Measurements from ENCODE around the gene SLC25A41. TPM values are rescaled to one million over a fixed set of nuclear protein-coding genes. Genes with fewer than 3 reads are reported as not detected.

Gene SLC25A41
- 0.46 TPM in 1 of 2 replicates, not detected in the other for total RNA-seq (ENCODE audit: low replicate concordance)

DNA sequence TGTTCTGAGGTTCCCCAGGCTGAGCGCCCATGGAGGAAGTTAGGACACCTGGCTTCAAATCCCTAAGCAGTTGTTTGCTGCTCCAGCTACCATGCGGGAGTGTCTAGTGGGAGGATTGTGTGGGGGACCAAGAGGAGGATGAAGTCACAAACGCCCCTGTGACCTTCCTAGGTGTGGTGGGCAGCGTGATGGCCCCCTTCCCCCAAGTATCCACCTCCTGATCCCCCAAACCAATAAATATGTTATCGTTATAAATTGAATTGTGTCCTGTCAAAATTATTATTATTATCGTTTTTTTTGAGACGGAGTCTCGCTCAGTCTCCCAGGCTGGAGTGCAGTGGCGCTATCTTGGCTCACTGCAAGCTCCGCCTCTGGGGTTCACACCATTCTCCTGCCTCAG is at the start of gene SLC25A41:
Gene SLC25A41 (minus strand): TSS at position 101 of the 400 bp plus-strand sequence. CDS start 70 bp downstream, at position 31.
- TF ChIP-seq EZH2phosphoT487 (IDR thresholded peaks at IDR 0.05), result no peak
- peaks cover 7% of the 10 kb centered on the region for H3K27me3 Mint-ChIP-seq (ENCODE audit: insufficient read depth, low read depth)
- H3K4me3 Mint-ChIP-seq, result no peak within 1 kb of the TSS

DNA sequence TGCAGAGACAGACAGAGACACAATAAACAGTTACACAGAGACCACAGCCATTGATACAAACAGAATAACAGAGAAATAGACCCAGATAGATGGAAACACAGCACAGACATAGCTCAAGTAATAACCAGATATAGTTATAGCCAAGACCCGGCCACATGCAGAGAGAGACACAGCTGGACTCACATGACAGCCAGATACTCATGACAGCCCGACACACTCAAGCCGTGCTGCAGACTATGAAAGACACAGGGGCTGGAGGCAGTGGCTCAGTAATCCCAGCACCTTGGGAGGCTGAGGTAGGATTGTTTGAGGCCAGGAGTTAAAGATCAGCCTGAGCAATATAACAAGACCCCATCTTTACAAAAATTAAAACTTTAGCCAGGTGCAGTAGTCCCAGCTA is 49.7 kb upstream of the SLC25A41 start:
- DNase-seq (ENCODE audit: low spot score), result no peak
- H3K9ac ChIP-seq, result no peak overlapping the region
- no peak overlapping the region for H2AFZ ChIP-seq (replicated peaks)
- H3K79me2 ChIP-seq (ENCODE audit: low read depth), result no peaks in the 10 kb centered on the region
- TF ChIP-seq EZH2phosphoT487 (IDR thresholded peaks at IDR 0.05), result no peak
- TF ChIP-seq, protein P1, sequence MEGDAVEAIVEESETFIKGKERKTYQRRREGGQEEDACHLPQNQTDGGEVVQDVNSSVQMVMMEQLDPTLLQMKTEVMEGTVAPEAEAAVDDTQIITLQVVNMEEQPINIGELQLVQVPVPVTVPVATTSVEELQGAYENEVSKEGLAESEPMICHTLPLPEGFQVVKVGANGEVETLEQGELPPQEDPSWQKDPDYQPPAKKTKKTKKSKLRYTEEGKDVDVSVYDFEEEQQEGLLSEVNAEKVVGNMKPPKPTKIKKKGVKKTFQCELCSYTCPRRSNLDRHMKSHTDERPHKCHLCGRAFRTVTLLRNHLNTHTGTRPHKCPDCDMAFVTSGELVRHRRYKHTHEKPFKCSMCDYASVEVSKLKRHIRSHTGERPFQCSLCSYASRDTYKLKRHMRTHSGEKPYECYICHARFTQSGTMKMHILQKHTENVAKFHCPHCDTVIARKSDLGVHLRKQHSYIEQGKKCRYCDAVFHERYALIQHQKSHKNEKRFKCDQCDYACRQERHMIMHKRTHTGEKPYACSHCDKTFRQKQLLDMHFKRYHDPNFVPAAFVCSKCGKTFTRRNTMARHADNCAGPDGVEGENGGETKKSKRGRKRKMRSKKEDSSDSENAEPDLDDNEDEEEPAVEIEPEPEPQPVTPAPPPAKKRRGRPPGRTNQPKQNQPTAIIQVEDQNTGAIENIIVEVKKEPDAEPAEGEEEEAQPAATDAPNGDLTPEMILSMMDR (IDR thresholded peaks at IDR 0.05), result no peak
- no peak for TF ChIP-seq EZH2 (IDR thresholded peaks at IDR 0.05)
- H3K27ac ChIP-seq, result no peak overlapping the region
- no peaks in the 10 kb centered on the region for H3K36me3 ChIP-seq
- no peaks in the 10 kb centered on the region for H3K36me3 Mint-ChIP-seq
- H3K27ac Mint-ChIP-seq, result peak overlapping the region; percentile 14
- H3K4me3 Mint-ChIP-seq, result no peak overlapping the region
- no peak overlapping the region for H3K4me3 ChIP-seq
- H3K27me3 ChIP-seq, result no peaks in the 10 kb centered on the region
- no peaks in the 10 kb centered on the region for H3K9me3 Mint-ChIP-seq
- no peak overlapping the region for H3K4me2 ChIP-seq
- peaks cover 2% of the 10 kb centered on the region for H3K4me1 ChIP-seq
- no peaks in the 10 kb centered on the region for H3K9me3 ChIP-seq (ENCODE audit: low read depth)
- no peaks in the 10 kb centered on the region for H4K20me1 ChIP-seq (ENCODE audit: low read depth)
- H3F3A ChIP-seq (ENCODE audit: low read depth), result no peaks in the 10 kb centered on the region
- peaks cover 16% of the 10 kb centered on the region for H3K27me3 Mint-ChIP-seq (ENCODE audit: insufficient read depth, low read depth)
- peaks cover 11% of the 10 kb centered on the region for H3K4me1 Mint-ChIP-seq

More for the DNA sequence above, at the start of gene SLC25A41:
- Histone ChIP-seq H2AFZ (replicated peaks) (no peak within 1 kb of the TSS), H3K4me3 (no peak within 1 kb of the TSS), H3K36me3 (no peaks in the 10 kb centered on the region), H3F3A (ENCODE audit: low read depth) (no peaks in the 10 kb centered on the region), H3K4me2 (no peak within 1 kb of the TSS), H3K4me1 (no peaks in the 10 kb centered on the region), H3K9ac (no peak within 1 kb of the TSS), H4K20me1 (ENCODE audit: low read depth) (no peaks in the 10 kb centered on the region), H3K27ac (no peak within 1 kb of the TSS), H3K79me2 (ENCODE audit: low read depth) (no peaks in the 10 kb centered on the region), H3K27me3 (peaks cover 13% of the 10 kb centered on the region), H3K9me3 (ENCODE audit: low read depth) (no peaks in the 10 kb centered on the region)
- no peak for DNase-seq (ENCODE audit: low spot score)
- no peak within 1 kb of the TSS for H3K27ac Mint-ChIP-seq
- H3K36me3 Mint-ChIP-seq, result no peaks in the 10 kb centered on the region
- H3K4me1 Mint-ChIP-seq, result no peaks in the 10 kb centered on the region
- H3K9me3 Mint-ChIP-seq, result no peaks in the 10 kb centered on the region

DNA sequence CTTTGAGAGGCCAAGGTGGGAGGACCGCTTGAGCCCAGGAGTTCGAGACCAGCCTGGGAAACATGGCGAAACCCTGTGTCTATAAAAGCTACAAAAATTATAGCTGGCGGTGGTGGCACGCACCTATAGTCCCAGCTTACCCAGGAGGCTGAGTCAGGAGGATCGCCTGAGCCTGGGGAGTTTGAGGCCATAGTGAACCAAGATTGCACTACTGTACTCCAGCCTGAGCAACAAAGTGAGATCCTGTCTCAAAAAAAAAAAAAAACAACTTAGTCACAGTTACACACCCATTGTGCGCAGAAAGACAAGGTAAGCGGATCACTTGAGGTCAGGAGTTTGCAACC is 48.8 kb upstream of the SLC25A41 start:
- Histone ChIP-seq H3K4me1 (peaks cover 2% of the 10 kb centered on the region), H3F3A (ENCODE audit: low read depth) (no peaks in the 10 kb centered on the region), H3K27ac (no peak overlapping the region), H3K4me2 (no peak overlapping the region), H3K4me3 (no peak overlapping the region), H3K27me3 (peaks cover 1% of the 10 kb centered on the region), H3K79me2 (ENCODE audit: low read depth) (no peaks in the 10 kb centered on the region), H3K9ac (no peak overlapping the region), H2AFZ (replicated peaks) (peak overlapping the region; percentile 64), H3K9me3 (ENCODE audit: low read depth) (no peaks in the 10 kb centered on the region), H3K36me3 (no peaks in the 10 kb centered on the region), H4K20me1 (ENCODE audit: low read depth) (no peaks in the 10 kb centered on the region)
- peaks cover 18% of the 10 kb centered on the region for H3K27me3 Mint-ChIP-seq (ENCODE audit: insufficient read depth, low read depth)
- H3K9me3 Mint-ChIP-seq, result no peaks in the 10 kb centered on the region
- H3K27ac Mint-ChIP-seq, result no peak overlapping the region
- H3K4me1 Mint-ChIP-seq, result peaks cover 11% of the 10 kb centered on the region
- TF ChIP-seq, protein P1 (IDR thresholded peaks at IDR 0.05), result no peak
- no peak for TF ChIP-seq EZH2phosphoT487 (IDR thresholded peaks at IDR 0.05)
- H3K4me3 Mint-ChIP-seq, result no peak overlapping the region
- H3K36me3 Mint-ChIP-seq, result no peaks in the 10 kb centered on the region
- no peak for DNase-seq (ENCODE audit: low spot score)

DNA sequence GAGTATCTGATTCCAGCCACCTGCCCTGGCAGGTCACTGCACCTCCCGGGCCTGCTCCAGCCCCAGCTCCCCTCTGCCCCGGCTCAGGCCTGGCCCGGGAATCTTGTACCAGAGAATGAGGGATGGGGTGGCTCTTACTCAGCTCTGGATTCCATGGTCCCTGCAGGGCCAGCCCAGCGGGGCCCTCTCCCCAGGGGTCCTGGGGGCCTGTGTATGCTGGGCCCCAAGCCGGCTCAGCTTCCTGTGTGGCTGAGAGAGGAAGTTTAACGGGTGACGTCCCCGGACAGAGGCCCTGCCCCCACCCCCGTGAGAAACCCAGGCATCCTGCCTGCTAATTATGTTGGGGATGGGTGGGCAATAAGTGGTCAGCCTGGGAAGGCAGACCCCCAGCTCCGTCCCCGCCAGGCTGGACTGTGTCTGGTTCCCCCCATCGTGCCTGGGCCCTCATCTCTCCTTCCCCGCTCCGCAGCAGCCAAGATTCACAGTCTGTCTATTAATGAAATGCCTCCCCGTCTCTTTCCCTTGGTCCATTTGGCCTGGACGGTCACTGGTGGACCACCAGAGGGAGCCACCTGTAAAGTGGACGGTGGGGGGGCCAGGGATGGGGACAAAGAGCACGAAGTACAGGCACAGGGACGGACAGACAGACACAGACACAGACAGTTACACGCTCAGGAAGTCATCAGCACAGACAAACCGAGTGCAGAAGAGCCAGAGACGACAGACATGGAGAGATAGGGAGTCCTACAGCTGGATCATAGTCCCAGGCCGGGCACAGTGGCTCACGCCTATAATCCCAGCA is 48.2 kb upstream of the SLC25A41 start, which contains the start of gene DENND1C:
Gene DENND1C (minus strand): TSS at position 247 of the 802 bp plus-strand sequence. CDS start 92 bp downstream, at position 155.
- H3K9me3 Mint-ChIP-seq, result no peaks in the 10 kb centered on the region
- Histone ChIP-seq H3K27ac (no peak within 1 kb of the TSS), H3K4me3 (no peak within 1 kb of the TSS), H3K9ac (no peak within 1 kb of the TSS), H3K4me2 (no peak within 1 kb of the TSS), H3K9me3 (ENCODE audit: low read depth) (no peaks in the 10 kb centered on the region), H3F3A (ENCODE audit: low read depth) (no peaks in the 10 kb centered on the region), H3K27me3 (peaks cover 7% of the 10 kb centered on the region), H3K36me3 (no peaks in the 10 kb centered on the region), H2AFZ (replicated peaks) (peak within 1 kb of the TSS; percentile 64), H3K4me1 (peaks cover 2% of the 10 kb centered on the region), H4K20me1 (ENCODE audit: low read depth) (no peaks in the 10 kb centered on the region), H3K79me2 (ENCODE audit: low read depth) (no peaks in the 10 kb centered on the region)
- H3K4me1 Mint-ChIP-seq, result peaks cover 11% of the 10 kb centered on the region
- peaks cover 18% of the 10 kb centered on the region for H3K27me3 Mint-ChIP-seq (ENCODE audit: insufficient read depth, low read depth)
- TF ChIP-seq, protein P1 (IDR thresholded peaks at IDR 0.05), result peak; percentile 80
- no peak for TF ChIP-seq EZH2 (IDR thresholded peaks at IDR 0.05)
- no peaks in the 10 kb centered on the region for H3K36me3 Mint-ChIP-seq
- peak within 1 kb of the TSS; percentile 54 for H3K27ac Mint-ChIP-seq
- peak within 1 kb of the TSS; percentile 6 for H3K4me3 Mint-ChIP-seq
- peak; percentile 70 for DNase-seq (ENCODE audit: low spot score)

Data from neural progenitor cell (in vitro differentiated cells).